OCI-LY7 (cell line): ENCODE results near the gene CCL22. TPM values are rescaled to one million over a fixed set of nuclear protein-coding genes. Genes with fewer than 3 reads are reported as not detected.

Experiments used
- BruUV-seq: library from RNA; stranded (reverse); fragments of 400-500 nt; replicated peaks from 2 replicates; lab custom pipeline; 2021; lab: Mats Ljungman, UMichigan
- CTCF ChIA-PET: fragments of 300-600 bp; sonication (Branson Sonifier 250); formaldehyde crosslinking; loops from one replicate; lab custom pipeline; 2022; ENCODE audit warnings: antibody characterized with exemption; ENCODE audit not compliant: unreplicated experiment; lab: Charles Lee
- POLR2A ChIA-PET: fragments of 300-600 bp; sonication (Branson Sonifier 250); formaldehyde crosslinking; loops from one replicate; lab custom pipeline; 2022; ENCODE audit warnings: antibody characterized with exemption; lab: Charles Lee
- DNase-seq: peaks from one replicate; pipeline ENCODE4 v3.0.0-alpha.2; 2015; ENCODE audit warnings: low spot score
- H2AFZ ChIP-seq: fragments of 200-600 bp; sonication (generic), shearing (Covaris generic); 2 replicates; pipeline ENCODE4 v1.6.1; 2014; ENCODE audit warnings: mild to moderate bottlenecking, antibody characterized with exemption, low read length, moderate library complexity
- H3K27ac ChIP-seq: fragments of 200-600 bp; sonication (generic); 2 replicates; pipeline ENCODE4 v1.5.1; 2014; ENCODE audit warnings: mixed run types, low read depth, mild to moderate bottlenecking, moderate library complexity, low read length, inconsistent platforms; ENCODE audit not compliant: poor library complexity, severe bottlenecking
- H3K36me3 ChIP-seq: fragments of 200-600 bp; sonication (generic); 2 replicates; pipeline ENCODE4 v1.6.1; 2014; ENCODE audit warnings: mild to moderate bottlenecking, antibody characterized with exemption, low read length, moderate library complexity, mixed read lengths; ENCODE audit not compliant: insufficient read depth
- H3K4me1 ChIP-seq: fragments of 200-600 bp; sonication (generic); 2 replicates; pipeline ENCODE4 v1.5.1; 2014; ENCODE audit warnings: mild to moderate bottlenecking, low read length; ENCODE audit not compliant: insufficient read depth, poor library complexity, severe bottlenecking
- H3K4me2 ChIP-seq: fragments of 200-600 bp; sonication (generic); 2 replicates; pipeline ENCODE4 v1.6.1; 2014; ENCODE audit warnings: mild to moderate bottlenecking, low read length
- H3K4me3 ChIP-seq: fragments of 200-600 bp; sonication (generic); 2 replicates; pipeline ENCODE4 v1.5.1; 2014; ENCODE audit warnings: mild to moderate bottlenecking, low read depth, low read length; ENCODE audit not compliant: poor library complexity, severe bottlenecking
- H3K79me2 ChIP-seq: fragments of 200-600 bp; sonication (generic); 2 replicates; pipeline ENCODE4 v1.6.1; 2016; ENCODE audit warnings: low read depth, mild to moderate bottlenecking, low read length, moderate library complexity, mixed read lengths; ENCODE audit not compliant: insufficient read depth
- H3K9me2 ChIP-seq: fragments of 200-600 bp; sonication (generic); 2 replicates; pipeline ENCODE4 v1.6.1; 2016; ENCODE audit warnings: mild to moderate bottlenecking, low read length, mixed read lengths; ENCODE audit not compliant: insufficient read depth
- H3K9me3 ChIP-seq: fragments of 200-600 bp; sonication (generic); 2 replicates; pipeline ENCODE4 v1.6.1; 2014; ENCODE audit warnings: mild to moderate bottlenecking, mixed run types, low read length, mixed read lengths
- H4K20me1 ChIP-seq: fragments of 200-600 bp; sonication (generic); 2 replicates; pipeline ENCODE4 v1.6.1; 2014; ENCODE audit warnings: mild to moderate bottlenecking, antibody characterized with exemption, low read length, moderate library complexity, mixed read lengths; ENCODE audit not compliant: insufficient read depth
- CTCF ChIP-seq: fragments of 200-600 bp; sonication (generic); conservative IDR thresholded peaks from 2 replicates; pipeline ENCODE4 v1.5.1; 2014; ENCODE audit warnings: mild to moderate bottlenecking, antibody characterized with exemption, low read length, moderate library complexity, mixed read lengths
- EZH2phosphoT487 ChIP-seq: fragments of 200-600 bp; sonication (generic); IDR thresholded peaks from 2 replicates; pipeline ENCODE4 v1.6.1; 2018; ENCODE audit warnings: low read depth, borderline replicate concordance, mild to moderate bottlenecking, mixed run types, antibody characterized with exemption, low read length, moderate library complexity, mixed read lengths
- intact Hi-C: fragments of 100-400 bp; cut with micrococcal nuclease; formaldehyde crosslinking; loops from one replicate; pipeline ENCODE4 v1.10.0; 2022; ENCODE audit not compliant: unreplicated experiment
- total RNA-seq, 2 experiments: library from RNA; depleted of rRNA in 1 of 2; stranded (reverse); fragments of >200 nt in 1 of 2; shearing (Covaris generic) in 1 of 2; gene quantifications; 2 replicates each; pipeline ENCODE4 v1.2.3, GENCODE V29; 2014 to 2022

Gene CCL22
- total RNA-seq, 2 experiments from 2014 or later = not detected

DNA sequence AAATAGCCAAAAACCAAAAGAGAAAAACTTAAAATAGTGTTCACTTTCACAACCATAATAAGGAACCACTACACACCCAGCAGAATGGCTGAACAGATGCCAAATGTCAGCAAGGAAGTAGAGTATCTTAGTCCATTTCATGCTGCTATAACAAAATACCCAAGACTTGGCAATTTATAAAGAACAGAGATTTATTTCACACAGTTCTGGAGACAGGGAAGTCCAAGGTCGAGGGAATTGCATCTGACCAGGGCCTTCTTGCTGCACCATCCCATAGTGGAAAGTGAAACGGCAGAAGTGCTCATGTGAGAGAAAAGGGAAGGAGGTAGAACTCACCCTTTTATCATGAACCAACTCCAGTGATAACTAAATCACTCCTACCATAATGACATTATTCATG is 33.8 kb upstream of the CCL22 start:
- BruUV-seq = no TSS peak
- Histone ChIP-seq H3K4me3 (no peak overlapping the region), H3K9me3 (peaks cover 7% of the 10 kb centered on the region; the same call in 1 of the 2 replicates), H3K9me2 (no peaks in the 10 kb centered on the region), H4K20me1 (no peaks in the 10 kb centered on the region), H3K27ac (no peak overlapping the region), H3K79me2 (no peaks in the 10 kb centered on the region), H3K4me2 (no peak overlapping the region), H2AFZ (no peak overlapping the region), H3K36me3 (no peaks in the 10 kb centered on the region), H3K4me1 (no peaks in the 10 kb centered on the region)
- DNase-seq = no peak
- ChIA-PET CTCF (no interaction called here), POLR2A (no interaction called here)
- intact Hi-C loops = no loop called here
- no peak for TF ChIP-seq EZH2phosphoT487

GRCh38 chr16:57325458-57325857 is 33.1 kb upstream of the CCL22 start:
- H2AFZ ChIP-seq = no peak overlapping the region
- DNase-seq = no peak
- intact Hi-C loops = no loop called here

DNA sequence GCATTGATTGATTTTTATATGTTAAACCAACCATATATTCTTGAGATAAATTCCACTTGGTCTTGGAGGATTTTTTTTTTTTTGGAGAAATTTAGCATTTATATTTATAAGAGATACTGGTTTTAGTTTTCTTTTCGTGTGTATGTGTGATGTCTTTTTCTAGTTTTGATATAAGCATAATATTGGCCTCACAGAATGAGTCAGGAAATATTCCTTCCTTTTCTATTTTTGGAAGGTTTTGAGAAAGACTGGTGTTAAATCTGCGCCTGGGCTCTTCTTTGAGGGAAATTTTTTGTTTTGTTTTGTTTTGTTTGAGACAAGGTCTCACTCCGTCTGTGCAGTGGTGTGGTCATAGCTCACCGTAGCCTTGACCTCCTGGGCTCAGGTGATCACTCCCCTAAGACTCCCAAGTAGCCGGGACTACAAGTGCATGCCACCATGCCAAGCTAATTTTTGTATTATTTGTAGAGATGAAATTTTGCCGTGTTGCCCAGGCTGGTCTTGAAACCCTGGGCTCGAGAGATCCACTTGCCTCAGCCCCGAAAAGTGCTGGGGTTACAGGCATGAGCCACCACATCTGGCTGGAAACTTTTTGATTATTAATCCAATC is 28.8 kb upstream of the CCL22 start:
- Histone ChIP-seq H3K79me2 (no peaks in the 10 kb centered on the region), H4K20me1 (no peaks in the 10 kb centered on the region), H3K4me2 (no peak overlapping the region), H2AFZ (no peak overlapping the region), H3K36me3 (no peaks in the 10 kb centered on the region), H3K4me3 (no peak overlapping the region), H3K9me2 (no peaks in the 10 kb centered on the region), H3K4me1 (no peaks in the 10 kb centered on the region), H3K9me3 (peaks cover 7% of the 10 kb centered on the region; the same call in 1 of the 2 replicates), H3K27ac (no peak overlapping the region)
- POLR2A ChIA-PET = no interaction called here
- intact Hi-C loops = no loop called here
- TF ChIP-seq EZH2phosphoT487 (no peak), CTCF (no peak)
- BruUV-seq = no TSS peak
- DNase-seq = no peak
- CTCF ChIA-PET = no interaction called here

More at GRCh38 chr16:57325458-57325857, 33.1 kb upstream of the CCL22 start:
- Histone ChIP-seq H3K79me2 (no peaks in the 10 kb centered on the region), H3K27ac (no peak overlapping the region), H3K4me1 (no peaks in the 10 kb centered on the region), H3K4me3 (no peak overlapping the region), H3K4me2 (no peak overlapping the region), H3K9me3 (peaks cover 7% of the 10 kb centered on the region; the same call in 1 of the 2 replicates), H4K20me1 (no peaks in the 10 kb centered on the region), H3K9me2 (no peaks in the 10 kb centered on the region), H3K36me3 (no peaks in the 10 kb centered on the region)
- POLR2A ChIA-PET = interaction anchor here (0.7 kb wide), 1 partner anchor 469 kb away, joined by 3 read pairs; no protein-coding TSS in a partner anchor
- no peak for TF ChIP-seq EZH2phosphoT487
- CTCF ChIA-PET = no interaction called here
- BruUV-seq = no TSS peak
